Activated T-cell treated with anti-CD3 and anti-CD28 coated beads for 1 hour (primary cell): ENCODE results near the gene CXCL1.
"Not testable (repeated sequence)": the region's sequence is repeated elsewhere in the genome, so short reads cannot be mapped to it uniquely, and the experiment has no call there.

Experiments used
- DNase-seq: peaks from one replicate; pipeline ENCODE4 v3.0.0-alpha.2; 2020; ENCODE audit warnings: low read depth

Gene CXCL1

DNA sequence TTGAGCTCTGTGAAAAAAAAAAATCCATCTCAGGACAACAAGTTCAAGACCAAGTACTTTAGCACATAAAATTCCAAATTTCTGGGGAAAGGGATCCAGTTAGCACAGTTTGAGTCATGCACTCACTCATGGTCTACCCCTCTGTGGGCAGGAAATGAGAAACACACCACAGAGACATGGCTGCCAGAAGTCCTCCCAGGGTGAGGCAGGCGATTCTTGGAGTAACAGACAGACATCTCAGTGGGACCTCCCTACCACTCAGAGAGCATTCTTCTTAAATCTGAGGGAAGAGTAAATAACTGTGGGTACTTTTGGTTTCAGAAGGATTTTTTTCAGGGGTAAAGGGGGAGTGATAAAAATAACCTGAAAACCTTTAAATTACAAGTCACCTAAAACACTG lies 14.1 kb downstream of the CXCL1 start:
- DNase-seq, result no peak

DNA sequence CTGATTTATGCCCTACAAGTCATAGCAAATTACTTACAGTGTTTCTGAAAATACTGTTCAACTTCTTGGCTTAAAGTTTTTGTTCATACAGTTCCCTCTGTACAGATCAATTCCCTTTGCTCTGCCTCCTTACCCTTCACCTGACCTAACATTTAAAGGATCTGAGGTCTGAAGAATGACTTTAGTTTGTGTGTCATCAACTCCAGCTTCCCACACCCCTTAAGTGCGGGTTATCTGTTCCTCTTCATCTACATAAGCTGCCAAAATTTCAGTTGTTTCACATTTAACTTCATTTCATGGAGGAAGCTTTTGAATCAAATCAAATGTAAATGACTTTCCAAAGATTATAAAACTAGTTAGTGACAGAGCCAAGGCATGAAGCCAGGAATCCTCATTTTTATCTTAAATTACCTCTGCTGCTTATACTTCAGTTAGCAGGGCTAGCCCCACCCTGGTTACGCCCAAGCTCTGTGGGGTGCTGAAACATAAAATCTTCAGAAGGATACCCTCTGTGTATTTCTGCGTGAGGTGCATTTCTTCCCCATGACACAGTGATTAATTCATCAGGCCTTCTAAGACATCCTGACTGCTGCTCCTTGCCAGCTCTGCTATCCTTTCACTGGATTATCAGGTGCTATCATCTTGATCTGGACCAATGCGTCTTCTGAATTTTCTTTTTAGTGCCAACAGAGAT lies 16.5 kb downstream of the CXCL1 start:
- DNase-seq, result no peak

DNA sequence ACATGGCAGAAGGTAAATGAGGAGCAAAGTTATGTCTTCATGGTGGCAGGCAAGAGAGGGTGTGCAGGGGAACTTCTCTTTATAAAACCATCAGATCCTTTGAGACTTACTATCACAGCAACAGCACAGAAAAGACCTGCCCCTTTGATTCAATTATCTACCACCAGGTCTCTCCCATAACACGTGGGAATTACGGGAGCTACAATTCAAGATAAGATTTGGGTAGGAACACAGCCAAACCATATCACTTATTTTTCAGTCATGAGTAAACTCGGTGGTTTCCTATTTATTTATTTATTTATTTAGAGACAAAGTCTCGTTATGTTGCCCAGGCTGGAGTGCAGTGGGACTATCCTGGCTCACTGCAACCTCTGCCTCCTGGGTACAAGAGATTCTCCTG lies 22.1 kb downstream of the CXCL1 start:
- no peak for DNase-seq

DNA sequence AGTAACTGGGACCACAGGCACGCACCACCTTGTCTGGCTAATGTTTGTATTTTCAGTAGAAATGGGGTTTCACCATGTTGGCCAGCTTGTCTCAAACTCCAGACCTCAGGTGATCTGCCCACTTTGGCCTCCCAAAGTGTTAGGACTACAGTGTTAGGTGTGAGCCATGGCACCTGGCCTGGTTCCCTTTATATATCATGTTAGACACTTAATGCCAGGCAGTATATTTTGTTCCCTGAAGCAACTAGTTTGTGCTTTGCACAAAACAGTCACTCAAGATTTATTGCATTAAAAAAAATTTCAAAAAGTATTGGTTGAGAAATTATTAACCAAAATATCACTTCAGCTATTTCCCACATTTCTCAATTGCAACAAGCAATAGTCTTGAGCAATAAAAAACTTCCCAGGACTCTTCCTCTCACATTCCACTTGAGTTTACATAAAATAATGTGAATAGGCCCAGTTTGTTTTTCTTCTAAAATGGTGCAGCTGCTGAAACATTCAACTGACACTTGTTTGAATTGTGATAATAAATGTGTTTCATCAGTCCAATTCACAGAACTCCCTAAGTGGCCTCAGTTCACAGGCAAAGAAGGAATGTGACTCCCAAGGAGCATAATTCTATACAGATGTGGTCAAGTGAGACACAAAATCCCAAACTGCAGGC lies 22.7 kb downstream of the CXCL1 start:
- DNase-seq, result no peak

DNA sequence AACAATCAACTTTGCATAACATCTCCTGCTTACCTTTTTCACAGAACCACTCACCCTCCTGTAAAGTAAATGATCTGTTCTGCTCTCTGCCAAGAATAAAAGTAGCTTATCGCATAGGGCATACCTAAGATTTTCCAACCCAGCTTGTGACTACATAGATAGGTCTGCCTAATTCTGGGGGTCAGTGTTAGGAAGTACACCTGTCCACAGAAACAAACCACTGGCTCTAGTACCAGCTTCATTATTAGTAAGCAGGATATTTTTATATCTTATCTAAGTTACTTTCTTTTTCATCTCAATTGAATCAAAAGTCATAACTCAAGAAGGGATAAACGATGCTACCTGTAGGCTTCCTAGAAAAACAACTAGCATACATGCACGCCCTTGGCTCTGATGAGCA lies 23.8 kb downstream of the CXCL1 start:
- no peak for DNase-seq

DNA sequence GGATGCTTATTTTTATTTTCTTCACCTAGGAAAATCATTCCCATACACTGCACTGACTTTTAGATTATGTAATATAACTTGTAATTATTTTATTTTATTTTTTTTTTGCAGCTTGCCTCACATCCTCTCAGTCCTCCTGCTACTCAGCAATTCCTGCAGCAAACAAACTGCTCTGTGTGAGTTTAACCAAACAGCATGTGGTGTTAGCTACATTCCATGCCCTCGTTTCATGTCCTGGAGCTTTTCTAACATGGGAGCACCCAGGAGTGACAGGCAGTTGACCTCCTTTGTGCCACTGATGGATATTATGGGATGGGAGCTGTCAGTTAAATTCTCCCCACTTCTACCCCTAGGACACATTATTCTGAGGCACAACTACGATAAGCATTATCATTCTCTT lies 24.8 kb downstream of the CXCL1 start:
- DNase-seq, result no peak

DNA sequence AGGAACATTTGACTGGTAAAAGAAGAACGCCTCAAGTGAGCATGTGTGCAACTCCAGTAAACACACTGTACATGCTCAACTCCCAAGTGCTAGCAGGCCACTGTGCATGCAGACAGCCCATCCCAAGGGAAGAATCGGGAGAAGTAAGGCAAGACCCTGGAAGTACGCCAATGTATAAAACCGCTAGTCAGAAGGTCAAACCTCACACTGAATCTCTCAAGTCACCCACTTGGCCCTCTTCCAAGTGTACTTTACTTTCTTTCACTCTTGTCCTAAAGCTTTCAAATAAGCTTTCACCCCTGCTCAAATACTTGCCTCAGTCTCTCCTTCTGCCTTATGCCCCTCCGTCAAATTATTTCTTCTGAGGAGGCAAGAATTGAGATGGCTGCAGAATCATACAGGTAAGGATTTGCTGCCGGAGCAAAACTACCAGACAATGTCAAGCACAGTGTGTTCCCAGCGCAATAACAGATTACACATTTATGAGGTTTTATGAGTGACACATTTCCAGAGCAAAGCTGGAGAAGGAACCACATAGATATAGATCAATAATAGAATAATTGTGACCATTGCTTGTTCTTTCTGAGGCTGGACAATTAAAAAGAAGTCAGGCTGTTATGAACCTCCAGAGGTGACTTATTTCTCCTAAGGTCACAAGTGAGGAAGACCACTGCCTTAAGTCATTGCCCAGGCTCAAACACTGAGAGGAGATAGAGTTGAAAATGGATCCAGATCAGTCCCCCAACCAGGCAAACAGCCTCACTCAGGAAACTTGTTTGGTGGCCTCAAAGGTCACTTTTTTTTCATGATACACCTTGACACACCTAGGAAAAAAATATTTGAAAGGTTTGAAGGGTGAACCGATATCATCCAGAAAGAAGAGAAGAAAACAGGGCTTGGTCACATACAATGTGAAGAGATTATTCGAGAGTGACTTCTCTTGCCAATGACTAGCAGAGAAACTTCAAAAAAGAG lies 26.3 kb downstream of the CXCL1 start:
- no peak for DNase-seq

DNA sequence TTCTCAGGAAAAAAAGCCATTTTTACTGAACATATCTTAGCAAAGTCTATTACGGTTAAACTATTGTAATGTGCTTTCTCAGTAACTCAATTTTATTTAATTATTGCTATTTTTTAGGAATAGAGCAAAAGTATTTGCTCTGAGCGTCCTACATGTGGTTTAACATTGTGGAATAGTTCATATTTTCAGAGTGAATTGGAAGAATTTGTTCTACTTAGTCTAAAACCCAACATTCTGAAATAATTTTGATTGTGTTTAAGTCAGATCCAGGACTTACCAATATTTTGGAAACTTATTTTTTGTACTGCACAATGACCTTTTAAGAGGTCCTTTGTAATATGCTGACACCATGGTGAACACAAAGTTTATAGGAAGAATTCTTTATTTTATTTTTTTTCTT lies 27.2 kb downstream of the CXCL1 start:
- no peak for DNase-seq

DNA sequence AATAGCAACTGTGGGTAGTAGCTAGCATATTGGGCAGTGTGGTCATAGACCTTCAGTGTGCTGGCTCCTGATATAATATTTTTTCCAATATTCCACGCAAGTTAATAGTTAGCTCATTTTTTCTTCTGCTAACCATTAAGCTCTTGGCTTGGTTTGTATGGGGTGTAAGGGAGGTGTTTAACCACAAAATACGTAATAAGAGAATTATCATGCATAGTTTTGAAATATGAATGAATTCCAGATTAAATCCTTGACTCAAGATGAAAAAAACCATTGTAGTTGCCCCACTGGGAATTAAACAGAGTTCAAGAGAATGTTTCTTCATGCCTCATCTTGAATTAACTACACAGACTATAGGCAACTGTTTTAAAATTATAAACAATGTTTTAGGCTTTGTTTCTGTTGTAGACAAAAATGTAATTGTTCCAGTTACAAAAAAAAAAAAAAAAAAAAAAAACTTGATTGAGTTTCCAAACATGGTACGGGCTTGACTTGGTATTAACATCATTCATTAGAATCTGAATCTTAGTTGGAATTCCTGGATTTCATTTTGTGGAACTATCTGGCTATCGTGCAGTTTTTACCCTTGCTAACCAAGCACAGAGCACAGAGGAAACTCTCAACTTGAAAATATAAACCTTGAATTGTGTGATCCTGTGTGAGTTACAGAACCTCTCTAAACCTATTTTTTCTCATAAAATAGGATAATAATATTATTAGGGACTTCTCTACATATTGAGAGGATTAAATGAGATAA lies 28.4 kb downstream of the CXCL1 start:
- DNase-seq, result no peak

DNA sequence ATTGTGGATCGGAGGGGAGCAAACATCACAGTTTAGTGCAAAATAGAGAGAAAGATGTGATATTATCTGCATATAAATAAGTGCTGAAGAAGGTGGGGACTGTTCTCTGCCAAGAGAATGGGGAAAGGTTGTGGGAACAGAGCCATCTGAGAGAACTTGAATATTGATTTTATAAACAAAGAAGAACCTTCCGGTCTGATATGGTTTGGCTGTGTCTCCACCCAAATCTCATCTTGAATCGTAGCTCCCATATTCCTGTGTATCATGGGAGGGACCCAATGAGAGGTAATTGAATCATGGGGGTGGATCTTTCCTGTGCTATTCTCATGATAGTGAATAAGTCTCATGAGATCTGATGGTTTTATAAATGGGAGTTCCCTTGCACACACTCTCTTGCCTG lies 30.1 kb downstream of the CXCL1 start:
- DNase-seq, result not testable (repeated sequence)

DNA sequence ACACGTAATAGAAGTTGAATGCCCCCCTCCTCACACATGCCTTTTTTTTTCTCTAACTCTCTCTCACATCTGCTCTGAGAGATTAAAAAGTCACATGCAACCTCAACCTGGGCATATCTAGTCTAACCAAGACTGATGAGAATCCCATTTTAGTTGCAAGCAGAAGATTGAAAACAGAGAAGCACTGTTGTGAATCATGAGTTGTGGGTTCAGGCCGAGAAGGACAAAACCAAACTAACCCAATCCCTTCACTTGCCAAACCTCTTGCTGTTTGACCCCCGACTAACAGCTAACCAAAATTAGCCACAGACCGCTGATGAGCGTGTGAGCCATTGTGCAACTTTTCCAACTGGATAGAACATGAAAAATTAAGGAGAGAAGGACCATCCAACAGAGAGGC lies 31.8 kb downstream of the CXCL1 start:
- no peak for DNase-seq

DNA sequence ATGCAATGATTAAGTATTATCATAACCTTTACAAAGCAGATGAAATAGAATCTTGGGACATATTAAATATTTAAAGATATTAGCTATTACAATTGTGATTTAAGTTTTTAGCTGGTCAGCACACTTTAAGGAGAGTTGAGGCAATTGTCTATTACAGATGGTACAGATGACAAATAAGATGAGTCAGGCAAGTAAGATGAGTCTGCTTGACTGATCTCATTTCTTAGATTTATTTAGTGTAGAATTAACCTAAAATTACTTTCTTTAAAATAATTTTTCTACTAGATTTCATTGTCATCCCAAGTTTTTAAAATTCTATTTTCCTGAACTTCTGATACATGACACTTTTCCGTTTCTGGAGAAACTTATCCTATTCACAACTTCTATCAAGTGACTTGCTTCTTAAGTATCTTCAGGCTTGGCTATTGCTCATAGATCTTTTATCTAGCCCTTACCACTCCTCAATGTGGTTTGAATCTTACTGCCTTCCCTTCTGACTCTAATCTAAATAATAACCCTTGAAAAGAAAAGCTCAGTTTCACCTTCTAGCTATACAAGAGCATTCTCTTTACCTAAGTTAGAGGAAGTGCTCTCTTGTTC lies 32.9 kb downstream of the CXCL1 start:
- DNase-seq, result no peak

DNA sequence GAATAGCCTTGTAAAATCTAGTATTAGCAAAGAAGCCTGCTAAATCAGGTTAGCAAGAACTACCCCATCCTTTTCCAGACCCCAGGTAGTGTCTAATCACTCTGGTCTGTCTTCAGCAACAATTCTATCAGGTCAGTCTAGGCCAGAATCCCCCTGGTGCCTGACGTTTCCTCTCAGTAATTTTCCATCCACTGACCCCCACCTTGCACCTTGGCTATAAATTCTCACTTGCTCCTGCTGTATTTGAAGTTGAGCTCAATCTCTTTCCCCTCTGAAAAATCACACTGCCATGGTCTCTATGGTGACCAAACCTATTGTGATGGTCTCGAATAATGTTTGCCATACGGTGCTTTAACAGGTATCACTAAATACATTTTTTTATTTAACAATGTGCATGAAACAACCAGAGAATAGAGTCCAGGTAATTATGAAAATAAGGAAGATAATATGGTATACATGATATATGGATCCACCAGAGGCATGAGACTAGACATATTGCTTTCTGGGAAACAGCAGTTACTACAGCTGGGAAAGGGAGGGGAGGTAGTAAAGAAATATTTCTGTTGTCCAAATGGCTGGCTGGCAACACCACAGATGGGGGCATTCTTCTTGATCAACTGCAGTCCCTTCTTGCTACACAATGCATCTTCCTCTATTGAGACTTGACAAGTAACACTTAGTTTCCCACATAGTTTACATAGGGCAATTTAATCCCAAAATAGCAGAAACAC lies 33.8 kb downstream of the CXCL1 start:
- no peak for DNase-seq

DNA sequence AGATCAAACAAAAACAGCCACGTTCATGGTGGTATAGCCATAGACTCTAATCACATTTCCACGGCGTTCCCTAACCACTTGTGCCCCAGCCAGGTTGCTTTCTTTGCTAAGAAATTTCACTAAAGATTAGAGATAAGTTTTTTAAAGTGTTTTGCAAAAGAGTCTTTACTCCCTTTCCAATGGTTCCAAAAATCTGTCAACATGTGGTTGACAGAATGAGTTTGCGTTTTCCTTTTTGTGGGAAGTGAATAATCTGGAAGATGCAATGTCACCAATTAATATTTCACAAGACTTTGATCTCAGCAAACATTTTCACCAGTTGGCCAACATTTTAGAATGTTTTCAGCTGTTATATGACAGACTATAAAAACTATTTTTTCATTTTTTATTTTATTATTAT lies 35.3 kb downstream of the CXCL1 start:
- DNase-seq, result no peak

DNA sequence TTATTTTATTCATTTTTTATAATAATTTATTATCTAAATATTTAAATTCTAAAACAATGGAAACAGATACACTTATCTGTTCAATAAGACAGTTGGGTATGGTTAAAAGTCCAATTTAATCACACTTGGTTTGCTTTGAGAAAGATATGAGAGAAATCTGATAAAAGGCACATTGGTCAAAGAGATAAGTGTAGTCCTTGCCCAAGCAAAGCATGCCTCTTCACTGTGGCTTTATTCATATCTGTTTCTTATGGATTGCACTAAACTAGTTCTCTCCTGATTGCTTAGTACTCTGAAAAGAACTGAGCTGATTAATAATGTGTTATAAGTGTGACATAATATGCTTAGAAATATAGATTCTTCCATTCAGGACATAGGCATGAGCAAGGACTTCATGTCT lies 39.8 kb downstream of the CXCL1 start:
- no peak for DNase-seq

DNA sequence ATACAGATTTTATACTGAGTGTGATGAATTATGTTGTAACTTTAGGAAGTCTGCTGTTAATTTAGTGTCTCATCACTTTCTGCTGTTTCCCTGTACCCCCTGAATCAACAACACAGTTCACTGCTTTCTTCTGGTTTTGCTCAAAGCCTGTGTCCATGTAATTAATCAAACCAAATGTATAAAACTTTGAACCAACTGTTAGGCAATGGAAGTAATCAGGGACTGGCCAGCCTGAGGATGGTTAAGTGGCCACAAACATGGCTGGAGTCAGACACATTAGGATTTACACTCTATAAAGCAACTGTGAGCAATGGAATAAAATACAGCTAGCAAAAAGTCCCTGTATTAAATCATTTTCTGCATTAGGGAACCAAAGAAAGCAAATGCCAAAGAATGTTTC lies 42.6 kb downstream of the CXCL1 start:
- no peak for DNase-seq

DNA sequence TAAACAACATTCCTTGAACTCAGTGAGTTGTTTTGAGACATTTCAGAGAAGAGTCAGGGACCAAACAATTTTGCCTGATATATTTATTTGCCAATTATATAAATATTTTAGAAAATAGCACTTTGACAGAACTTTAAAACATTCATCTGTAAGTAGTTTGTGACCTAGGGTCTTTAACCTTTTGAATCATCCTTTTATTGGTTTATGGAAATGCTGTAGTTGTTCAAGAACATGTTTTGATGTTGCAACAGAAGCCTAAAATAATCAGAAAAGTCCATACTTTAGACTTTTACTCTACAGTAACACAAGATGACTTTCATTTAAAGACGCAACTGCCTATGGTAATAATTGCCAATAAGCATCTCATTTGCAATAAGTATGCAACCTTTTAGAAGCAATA lies 43.0 kb downstream of the CXCL1 start:
- DNase-seq, result no peak

DNA sequence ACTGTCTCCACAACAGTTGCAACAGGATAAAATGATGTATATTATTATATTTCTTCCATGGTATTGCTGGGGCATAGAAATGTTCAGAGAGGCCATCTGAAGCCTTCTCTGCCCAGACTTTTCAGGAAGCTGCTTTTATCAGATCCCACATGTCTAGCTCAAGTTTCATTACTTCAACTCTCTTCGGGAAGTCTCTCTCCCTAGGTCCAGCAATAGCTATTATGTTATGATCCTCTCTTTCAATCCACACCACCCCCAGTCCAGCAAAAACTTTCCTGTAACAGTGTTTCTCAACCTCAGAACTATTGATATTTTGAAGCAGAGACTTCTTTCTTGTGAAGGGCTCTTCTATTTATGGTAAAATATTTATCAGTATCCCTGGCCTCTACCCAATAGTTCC lies 44.9 kb downstream of the CXCL1 start:
- DNase-seq, result no peak

DNA sequence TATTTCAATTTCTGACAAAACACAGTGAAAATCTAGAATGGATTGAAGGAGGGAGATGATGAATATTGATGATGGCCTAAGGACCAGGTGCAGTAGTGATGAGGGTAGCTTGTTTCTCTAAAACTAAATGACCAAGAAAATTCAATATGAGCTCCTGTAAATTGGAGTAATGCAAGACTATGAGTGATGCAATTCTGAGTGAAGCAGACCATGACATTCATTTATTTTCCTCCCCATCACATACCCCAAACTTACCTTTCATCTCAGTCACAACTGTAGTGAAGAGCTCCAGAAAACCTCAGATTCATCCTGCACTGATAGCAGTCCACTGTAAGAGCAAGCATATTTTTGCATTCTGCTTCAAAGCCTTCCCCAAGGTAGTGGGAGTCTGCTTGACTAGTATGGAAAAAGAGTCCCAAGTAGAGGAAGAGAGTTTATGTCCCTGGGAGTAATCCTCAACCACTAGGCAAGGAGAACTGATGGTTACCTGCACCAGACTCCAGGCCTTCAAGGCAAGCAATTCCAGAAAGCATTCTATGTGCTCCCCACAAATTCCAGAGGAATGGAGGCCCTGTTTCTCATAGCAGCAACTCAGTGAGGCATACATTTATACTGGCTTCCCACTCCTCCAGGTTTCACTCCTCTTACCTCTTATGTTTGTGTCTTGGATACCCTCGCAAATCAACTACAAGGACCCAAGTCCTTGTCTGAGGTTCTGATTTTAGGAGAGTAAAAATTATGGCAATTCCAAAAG lies 47.2 kb downstream of the CXCL1 start:
- DNase-seq, result no peak

DNA sequence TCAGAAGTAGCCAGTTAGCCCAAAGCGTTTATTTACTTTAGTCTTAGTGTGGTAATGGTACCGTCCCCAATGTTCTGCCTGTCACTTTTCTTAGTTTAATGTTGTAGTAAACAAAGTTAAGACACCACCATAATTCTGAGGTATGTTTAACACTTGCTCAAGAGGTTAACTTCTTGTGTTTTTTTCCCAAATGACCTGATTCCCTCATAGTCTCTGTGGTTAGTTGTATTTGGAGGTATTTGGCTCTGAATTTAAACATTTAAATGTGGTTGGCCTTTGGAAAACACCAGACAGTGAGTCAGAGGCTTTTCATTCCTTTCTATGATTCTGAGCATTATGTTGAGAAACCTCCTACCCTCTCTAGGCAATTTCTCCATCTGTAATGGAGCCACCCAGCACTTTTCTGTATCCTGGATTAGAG lies 47.9 kb downstream of the CXCL1 start:
- DNase-seq, result no peak
